GM10266 (cell line): ENCODE measurements around the gene TSPAN12.

Source experiments
- DNase-seq: peaks from one replicate; pipeline ENCODE4 v3.0.0; 2012; ENCODE audit errors: extremely low spot score
- CTCF ChIP-seq: IDR thresholded peaks from 2 replicates; pipeline ENCODE4 v1.5.1; 2012; ENCODE audit warnings: mild to moderate bottlenecking, low read depth; ENCODE audit not compliant: control insufficient read depth, insufficient read depth; ENCODE audit errors: missing control alignments

The TSPAN12 gene

GRCh38 chr7:120742372-120742771 is 115.6 kb downstream of the TSPAN12 start:
- no peak for DNase-seq
- TF ChIP-seq CTCF, result no peak

- DNase-seq, result no peak
These were observed 116.4 kb downstream of the TSPAN12 start for GRCh38 chr7:120741371-120742042.

GRCh38 chr7:120740348-120740747 is 117.6 kb downstream of the TSPAN12 start:
- TF ChIP-seq CTCF, result no peak
- DNase-seq, result no peak

More at GRCh38 chr7:120741371-120742042, 116.4 kb downstream of the TSPAN12 start:
- TF ChIP-seq CTCF, result no peak

GRCh38 chr7:120738816-120739215 is 119.1 kb downstream of the TSPAN12 start:
- no peak for DNase-seq
- TF ChIP-seq CTCF, result no peak
